ENCODE measurements around the gene KRTAP4-2.

- no peak for TF ChIP-seq POLR2A (IDR thresholded peaks at IDR 0.05; ENCODE audit: low read length)
- TF ChIP-seq GATA1 (IDR thresholded peaks at IDR 0.05; ENCODE audit: low read depth, low read length) = no peak
These were observed 21.5 kb upstream of the KRTAP4-2 start for GRCh38 chr17:41199421-41200078.

All from erythroblast (primary cell).